Measurements from ENCODE around the gene ATP23.

ATP23 gene

DNA sequence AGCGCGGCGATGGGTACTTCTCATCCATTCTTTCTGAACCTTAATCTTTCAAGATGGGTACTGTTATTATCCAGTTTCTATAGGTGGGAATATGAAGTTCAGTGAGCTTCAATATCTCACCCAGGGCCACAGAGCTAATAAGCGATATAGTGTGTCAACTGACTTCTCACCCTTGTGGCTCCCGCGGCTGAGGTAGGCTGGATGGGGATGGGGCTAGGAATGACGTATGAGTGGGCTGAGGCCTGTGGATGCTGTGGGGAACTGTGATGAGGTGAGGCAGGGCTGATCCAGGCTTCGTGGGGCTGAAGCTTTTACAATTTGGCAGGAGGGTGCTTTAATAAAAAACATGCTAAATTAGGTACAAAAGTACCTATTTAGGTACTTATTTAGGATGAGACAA, 32.9 kb upstream of the ATP23 start:
- DNase-seq (ENCODE audit: low read depth) = no peak

DNA sequence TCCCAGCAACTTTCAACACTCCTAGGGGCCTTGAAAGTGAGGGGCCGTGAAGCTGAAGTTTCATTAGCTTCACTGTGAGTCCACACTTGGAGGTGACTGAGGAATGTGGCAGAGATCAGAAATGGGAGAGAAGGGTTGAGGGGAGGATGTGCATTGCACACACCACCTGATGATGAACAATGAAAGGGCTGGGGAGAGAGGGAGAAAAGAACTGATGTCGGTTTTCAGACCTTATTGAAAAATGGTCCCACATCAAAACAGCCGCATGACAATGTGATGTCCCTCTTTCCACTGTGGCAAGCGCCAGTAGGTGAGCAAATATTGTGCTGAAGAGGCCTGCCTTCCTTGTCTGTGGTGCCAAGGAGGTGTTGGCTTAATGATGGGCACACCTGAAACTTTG, 32.3 kb upstream of the ATP23 start:
- DNase-seq (ENCODE audit: low read depth) = no peak

DNA sequence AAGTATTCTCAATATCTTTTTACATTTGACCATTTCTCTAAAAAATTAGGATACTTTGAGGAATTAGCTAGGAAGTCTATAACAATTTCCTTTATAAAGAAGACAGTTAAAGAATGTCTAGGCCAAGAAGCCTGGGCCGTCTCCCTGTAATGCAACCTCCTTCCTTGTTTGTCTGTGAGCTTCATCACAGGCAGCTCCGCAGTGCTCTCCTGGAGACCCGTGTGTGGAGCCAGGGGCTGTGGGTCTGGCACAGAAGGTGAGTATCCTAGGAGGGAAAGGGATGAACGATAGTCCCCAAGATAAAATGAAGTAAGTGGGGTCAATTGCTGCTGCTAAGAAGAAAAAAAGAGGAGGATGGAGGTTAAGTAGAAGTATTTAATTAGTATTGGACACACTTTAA, 31.8 kb upstream of the ATP23 start:
- no peak for DNase-seq (ENCODE audit: low read depth)

DNA sequence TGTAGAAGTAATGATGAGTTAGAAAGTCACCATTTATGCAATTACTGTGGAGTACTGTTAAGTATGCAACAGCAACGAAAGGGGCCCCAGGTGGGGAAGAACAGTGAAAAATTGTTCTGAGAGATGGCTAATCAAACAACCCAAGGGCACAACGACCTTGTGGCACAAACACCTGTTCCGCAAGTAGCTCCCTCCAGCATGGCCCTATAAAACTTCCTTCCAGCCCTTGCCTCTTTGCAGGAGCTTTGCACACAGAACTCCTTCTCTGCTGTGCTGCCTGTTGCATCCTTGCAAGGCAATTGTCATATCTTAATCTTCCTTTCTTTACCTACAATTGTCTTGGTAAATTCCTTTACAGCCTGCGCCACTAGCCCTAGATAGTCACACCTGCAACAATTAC, 23.2 kb upstream of the ATP23 start:
- no peak for DNase-seq (ENCODE audit: low read depth)

DNA sequence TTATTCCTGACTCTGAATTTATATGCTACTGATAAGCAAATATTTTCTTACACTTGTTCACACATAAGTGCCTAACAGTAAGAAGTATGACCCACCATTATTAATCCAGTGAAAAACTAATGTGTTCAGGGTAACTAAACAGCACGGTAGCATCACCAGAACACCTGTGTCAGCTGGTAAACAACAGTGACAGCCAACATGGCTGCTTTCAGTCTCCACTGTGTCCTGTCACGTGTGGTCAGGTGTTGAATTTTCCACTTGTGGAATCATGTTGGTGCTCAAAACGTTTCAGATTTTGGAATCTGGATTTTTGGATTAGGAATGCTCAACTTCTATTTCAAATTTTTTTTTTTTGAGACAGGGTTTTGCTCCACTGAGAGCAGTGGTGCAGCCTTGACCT, 14.3 kb upstream of the ATP23 start:
- no peak for DNase-seq (ENCODE audit: low read depth)

DNA sequence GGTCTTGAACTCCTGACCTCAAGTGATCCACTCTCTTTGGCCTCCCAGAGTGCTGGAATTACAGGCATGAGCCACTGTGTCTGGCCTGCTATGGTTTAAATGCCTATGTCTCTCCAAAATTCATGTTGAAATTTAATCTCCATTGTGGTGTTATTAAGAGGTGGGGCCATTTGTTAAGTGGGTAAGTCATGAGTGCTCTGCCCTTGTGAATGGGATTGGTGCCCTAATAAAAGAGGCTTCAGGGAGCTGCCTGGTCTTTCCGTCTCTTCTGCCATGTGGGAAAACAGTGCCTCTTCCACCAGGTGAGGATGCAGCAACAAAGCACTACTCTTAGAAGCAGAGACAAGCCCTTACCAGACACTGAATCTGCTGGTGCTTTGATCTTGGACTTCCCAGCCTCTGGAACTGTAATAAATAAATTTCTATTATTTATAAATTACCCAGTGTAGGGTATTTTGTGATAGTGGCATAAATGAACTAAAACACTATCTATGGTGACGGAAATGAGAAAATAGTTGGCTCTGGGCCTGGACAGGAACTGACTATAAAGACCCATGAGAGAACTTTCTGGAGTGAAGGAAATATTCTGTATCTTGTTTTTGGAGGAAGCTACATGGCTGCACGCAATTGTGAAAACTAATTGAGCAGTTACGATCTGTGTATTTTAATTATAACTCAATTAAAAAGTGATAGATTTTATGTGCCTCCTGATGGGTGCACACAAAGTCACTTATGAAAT, 12.1 kb upstream of the ATP23 start:
- no peak for DNase-seq (ENCODE audit: low read depth)

DNA sequence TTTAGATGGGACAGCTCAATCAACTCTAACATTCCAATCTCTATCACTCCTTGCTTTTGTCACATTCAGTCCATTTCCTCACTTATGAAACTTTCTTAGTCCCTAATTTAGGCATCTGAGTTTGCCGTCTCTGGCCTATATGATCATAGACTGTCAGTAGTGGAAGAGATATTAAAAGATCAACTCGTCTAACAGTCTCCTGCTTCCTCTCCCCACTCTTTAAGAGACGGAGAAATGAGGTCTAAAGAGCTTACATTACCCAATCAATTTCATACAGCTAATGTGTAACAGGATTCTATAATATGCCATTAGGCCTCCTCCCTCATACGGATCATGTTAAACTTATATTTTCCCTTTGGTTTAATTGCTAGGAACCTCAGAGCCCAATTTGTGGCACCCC, 6.5 kb upstream of the ATP23 start:
- DNase-seq (ENCODE audit: low read depth) = no peak

DNA sequence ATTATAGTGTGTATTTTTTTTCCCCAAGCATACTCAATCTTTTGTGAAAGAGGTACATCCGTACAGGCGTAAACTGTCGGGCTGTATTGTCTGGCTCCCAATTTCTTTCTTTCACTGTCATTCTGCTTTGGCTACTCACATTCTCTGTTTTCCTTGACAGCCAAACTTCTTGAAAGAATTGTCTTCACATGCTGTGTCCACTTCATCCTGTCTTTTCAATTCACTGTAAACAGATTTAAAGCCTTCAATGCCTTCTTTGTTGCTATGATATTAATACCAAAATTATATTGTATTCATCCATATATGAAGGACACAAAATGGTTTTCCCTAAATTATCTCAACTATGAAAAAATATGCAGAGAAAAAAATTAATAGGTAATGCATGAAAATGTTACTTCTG, 6.0 kb upstream of the ATP23 start:
- no peak for DNase-seq (ENCODE audit: low read depth)

DNA sequence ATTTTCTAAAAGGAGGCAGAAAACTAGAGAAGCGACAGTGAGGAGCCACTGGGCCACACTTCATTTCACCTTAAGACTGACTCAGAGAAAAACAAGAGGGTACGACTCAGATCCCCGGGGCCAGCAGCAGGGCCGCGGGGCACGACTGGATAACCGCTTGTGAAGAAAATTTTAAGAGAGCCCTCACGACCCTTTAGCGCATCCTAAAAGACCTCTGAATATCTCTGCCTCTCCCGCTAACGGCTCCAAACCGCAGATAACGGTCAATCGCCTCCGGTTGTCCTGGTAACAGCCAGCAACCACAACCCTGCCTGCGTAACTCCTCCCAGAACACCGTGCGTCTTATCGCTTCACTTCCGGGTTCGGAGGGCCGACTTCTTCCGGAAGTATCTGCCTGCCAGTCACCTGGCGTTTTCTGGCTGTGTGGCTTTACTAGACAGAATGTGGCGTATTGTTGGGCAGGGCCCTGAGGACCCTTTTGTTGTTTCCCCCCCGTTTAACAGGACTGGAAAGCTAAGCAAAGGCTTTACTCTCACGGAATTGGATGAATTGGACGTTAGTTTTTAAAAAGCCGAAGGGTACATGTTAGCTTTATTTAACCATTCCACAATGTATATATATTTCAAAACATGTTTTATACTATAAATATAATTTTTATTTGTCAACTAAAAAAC, 5.4 kb upstream of the ATP23 start:
- peak; percentile 84 for DNase-seq (ENCODE audit: low read depth)

DNA sequence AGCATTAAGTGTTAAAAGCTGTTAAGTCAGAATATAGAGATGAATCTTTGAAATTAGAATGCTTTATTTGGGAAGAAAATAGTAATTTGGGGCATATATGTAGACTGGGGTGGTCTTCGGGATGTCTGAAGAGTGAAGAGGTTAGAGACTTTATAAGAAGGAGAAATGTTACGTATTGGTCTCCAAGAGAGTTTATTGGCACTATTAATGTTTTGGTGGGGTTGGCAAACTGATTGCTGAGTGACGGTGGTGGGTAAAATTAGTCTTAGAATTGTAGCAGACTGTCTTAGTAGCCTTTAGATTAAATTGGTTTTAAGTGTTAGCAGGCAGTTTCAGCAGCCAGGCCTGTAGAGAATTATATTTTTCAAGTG, 4.9 kb upstream of the ATP23 start:
- no peak for DNase-seq (ENCODE audit: low read depth)

DNA sequence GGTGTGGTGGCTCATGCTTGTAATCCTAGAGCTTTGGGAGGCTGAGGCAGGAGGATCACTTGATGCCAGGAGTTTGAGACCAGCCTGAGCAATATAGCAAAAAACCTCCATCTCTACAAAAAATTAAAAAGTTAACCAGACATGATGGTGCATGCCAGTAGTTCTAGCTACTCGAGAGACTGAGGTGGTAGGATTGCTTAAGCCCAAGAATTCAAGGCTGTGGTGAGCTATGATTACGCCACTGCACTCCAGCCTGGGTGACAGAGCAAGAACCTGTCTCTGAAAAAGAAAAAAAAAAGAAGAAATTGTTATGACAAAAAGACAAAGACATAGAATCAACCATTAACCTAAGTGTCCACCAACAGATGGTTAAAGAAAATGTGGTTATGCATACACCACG, 2.1 kb upstream of the ATP23 start:
- DNase-seq (ENCODE audit: low read depth) = no peak

DNA sequence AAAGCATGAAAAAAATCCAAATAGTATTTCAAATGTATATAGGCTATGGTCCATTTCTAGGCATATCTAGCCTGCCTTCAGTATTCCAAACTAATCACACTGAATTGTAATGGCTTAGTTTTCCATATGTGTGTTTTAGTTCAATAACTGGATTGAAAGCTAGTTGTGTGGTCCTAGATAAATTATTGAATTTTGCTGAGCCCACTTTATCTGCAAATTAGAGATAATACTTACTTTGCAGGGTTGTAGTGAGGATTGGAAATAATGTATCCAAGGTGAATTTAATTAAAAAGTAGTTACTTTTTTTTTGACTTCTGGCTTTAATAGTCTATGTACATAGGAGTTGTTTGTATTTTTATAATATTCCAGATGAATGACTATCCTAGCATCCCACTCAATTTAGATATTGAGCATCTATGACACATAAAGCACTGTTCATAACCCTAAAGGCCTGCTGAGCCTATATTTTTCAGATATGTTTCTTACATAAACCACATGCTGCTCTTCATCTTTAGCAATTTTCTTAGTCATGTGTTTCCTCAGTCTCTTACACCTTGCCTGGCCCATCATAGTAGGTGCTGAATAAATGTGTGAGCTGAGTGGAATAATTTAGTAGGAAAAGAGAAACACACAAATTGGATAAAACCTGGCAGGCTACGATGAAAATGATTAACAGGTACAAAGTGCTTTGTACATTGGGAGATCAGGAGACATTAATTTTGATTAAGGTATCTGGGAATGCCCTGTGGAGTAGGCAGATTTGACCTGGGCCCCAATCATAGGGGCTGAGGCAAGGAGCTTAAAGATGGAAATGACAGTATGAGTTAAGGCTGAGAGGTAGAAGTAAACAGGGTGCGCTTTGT, 1.1 kb upstream of the ATP23 start:
- no peak for DNase-seq (ENCODE audit: low read depth)

DNA sequence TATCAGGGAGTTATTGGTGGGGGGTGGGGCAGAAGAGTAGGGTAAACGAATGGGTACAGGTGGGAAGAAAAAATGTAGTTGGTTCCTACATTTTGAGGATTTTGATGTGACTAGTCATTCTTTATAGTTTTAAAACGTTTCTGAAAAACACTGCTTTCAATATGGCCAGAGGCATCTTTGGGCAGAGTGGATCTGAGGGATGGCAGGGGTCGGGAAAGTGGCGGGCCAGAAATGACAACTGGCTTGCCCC, 527 bp upstream of the ATP23 start:
- DNase-seq (ENCODE audit: low read depth) = no peak

DNA sequence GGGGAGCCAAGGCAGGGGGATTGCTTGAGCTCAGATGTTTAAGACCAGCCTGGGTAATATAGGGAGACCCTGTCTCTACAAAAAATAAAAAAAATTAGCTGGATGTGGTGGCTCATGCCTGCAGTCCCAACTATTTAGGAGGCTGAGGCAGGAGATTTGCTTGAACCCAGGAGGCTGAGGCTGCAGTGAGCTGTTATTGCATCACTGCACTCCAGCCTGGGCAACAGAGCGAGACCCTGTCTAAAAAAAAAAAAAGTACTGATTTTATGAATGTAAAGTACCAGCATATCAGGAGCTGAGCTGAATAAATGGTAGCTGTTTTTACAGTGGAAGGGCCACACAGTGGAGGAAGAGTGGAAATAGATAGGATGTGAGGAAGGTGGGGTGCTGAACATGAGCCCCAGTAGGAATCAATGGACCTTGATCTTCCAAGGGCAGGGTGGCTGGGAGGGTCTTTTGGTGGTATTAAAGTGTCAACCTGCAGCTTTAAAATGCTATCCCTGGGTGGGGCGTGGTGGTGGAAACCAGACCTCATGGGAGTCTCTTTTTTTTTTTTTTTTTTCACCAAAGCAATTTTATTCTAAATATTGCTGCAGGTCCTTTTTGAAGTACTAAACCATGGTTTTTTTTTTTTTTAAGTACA, 2.2 kb downstream of the ATP23 start:
- no peak for DNase-seq (ENCODE audit: low read depth)

DNA sequence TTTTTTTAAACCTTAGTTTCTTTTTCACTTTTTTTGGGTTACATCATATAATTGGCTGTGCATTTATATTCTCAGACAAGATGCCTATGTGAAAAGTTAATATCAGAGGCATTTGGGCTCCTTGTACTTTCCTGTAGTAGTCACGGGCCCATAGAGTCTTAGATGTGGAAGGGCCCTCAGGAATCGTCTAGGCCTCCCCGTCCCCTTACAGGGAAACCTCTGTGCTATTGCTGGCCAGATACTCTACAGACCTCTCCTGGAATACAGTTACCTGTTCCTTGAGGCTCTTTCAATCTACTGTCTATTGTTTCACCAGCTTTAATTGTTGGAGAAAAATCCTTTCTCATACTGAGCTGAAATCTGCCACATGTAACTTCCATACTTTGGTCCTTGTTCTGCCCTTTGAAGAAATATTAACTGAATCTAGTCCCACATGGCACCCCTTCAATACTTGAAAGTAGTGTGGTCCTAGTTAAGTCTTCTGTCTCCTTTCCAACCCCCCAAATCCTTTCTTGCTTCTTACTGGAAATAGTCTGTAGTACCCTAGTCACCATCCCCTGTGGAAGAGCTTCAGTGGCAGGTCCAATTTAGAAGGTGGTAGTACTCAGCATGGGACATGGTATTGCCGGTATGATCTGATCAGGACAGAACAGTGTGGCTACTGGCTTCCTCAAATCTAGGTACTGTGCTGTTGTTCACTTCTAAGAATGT, 3.1 kb downstream of the ATP23 start:
- no peak for DNase-seq (ENCODE audit: low read depth)

DNA sequence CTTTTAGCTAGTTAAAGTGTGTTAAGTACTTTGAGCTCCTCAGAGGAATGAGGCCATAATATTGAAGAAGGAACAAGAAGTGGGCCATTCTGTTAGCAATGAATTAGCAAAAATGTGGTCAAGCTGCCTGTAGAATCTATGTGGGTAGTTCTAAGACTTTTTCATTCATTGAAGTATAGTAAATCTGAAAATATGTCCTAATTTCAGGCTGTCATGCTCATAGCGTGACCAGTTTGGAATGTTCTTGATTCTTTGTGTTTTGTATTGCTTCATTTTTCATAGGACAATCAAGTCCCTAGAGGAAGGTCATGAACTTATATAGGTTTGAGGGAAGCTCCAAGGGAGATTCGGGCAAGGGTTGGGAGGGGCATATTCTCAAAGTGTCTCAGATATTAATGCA, 11.4 kb downstream of the ATP23 start:
- DNase-seq (ENCODE audit: low read depth) = no peak

DNA sequence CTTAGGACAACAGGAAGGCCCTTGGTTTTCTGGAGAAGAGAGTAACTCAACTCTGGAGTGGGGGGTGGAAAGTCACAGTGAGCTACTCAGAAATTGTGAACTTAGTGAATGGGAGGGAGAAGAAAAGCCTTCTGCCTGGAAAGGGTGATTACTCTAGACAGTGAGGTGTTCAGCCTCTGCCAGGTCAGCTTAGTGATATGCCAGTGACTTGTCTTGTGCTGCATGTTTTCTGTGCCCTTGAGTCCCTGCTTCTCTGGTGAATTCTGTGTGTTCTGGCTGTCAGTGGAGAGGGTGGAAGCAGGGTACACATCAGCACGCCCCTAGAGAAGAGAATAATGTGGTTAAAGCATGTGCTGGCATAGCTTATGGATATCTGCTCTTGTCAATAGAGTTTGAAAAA, 13.4 kb downstream of the ATP23 start:
- no peak for DNase-seq (ENCODE audit: low read depth)

DNA sequence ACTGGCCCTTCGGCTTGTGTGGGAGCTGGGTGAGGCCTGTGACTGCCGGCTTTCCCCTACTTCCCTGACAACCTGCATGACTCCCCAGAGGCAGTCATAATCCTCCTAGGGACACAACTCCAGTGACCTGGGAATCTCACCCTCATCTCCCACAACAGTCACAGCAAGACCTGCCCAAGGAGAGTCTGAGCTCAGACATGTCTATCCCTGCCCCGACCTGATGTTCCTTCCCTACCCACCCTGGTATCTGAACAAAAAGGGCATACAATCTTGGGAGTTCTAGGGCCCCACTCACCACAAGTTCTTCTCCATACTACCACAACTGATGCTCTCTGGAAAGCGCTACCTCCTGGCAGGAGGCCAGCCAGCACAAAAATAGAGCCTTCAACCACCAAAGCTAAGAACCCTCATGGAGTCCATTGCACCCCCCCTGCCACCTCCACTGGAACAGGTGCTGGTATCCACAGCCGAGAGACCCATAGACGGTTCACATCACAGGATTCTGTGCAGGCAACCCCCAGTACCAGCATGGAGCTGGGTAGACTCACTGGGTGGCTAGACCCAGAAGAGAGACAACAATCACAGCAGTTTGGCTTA, 16.8 kb downstream of the ATP23 start:
- DNase-seq (ENCODE audit: low read depth) = no peak

DNA sequence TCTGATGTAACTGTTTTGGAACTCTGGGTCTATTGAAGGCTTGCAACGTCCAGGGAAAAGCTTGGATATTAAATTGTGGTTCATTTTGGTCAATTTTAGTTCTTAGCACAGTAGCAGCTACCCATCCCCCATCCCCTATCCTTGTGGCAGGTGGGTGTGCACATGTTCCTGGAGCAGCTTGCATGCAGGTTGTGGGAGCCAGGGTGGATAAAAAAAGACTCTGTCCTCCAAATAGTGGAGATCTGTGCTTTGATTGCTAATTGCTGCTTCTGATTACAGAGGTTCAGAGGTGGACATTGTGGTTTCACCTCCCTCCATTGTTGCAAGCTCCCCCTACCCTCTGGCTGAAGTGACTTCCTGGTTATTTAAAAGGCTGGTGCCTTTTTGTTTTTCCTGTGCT, 23.1 kb downstream of the ATP23 start:
- DNase-seq (ENCODE audit: low read depth) = no peak

DNA sequence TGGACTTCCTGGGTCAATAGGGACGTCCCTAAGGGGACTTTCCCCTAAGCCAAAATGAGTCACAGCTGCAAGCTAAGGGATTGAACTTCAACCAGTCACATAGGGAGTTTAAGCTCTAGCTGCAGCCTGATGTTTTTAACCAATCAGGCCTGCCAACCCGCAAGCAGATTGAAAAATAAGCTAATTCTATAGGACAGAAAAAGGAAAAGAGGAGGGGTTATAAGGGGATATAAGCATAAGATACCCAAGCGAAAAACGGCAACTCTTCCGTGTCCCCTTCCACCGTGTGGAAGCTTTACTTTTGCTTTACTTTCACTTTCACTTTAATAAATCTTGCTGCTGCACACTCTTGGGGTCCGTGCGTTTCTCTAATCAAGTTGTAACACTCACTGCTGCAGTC, 24.4 kb downstream of the ATP23 start:
- DNase-seq (ENCODE audit: low read depth) = no peak

DNA sequence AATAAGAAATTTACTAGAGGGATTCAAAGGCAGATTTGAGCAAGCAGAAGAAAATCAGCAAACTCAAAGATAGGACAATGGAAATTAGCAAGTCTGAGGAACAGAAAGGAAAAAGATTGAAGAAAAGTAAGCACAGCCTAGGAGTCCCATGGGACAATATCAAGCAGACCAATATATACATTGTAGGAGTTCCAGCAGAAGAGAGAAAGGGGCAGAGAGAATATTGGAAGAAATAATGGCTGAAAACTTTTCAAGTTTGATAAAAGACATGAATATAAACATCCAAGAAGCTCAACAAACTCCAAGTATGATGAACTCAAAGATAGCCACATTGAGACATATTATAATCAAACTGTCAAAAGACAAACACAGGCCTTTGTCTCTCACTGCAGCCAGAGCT, 25.2 kb downstream of the ATP23 start:
- DNase-seq (ENCODE audit: low read depth) = no peak
